T-helper 1 cell (primary cell): ENCODE results near the gene C9orf57.
"Not testable (repeated sequence)": the region's sequence is repeated elsewhere in the genome, so short reads cannot be mapped to it uniquely, and the experiment has no call there.

ENCODE experiments used
- DNase-seq, 5 donors: peaks; one replicate each; pipeline ENCODE4 v3.0.0-alpha.2; 2012 to 2020
- total RNA-seq, 4 donors: gene quantifications; one replicate each; lab custom pipeline; 2026; lab: John Stamatoyannopoulos, UW

C9orf57 gene, protein sequence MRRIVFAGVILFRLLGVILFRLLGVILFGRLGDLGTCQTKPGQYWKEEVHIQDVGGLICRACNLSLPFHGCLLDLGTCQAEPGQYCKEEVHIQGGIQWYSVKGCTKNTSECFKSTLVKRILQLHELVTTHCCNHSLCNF
- 0 reads per million in 4 donors for total RNA-seq

DNA sequence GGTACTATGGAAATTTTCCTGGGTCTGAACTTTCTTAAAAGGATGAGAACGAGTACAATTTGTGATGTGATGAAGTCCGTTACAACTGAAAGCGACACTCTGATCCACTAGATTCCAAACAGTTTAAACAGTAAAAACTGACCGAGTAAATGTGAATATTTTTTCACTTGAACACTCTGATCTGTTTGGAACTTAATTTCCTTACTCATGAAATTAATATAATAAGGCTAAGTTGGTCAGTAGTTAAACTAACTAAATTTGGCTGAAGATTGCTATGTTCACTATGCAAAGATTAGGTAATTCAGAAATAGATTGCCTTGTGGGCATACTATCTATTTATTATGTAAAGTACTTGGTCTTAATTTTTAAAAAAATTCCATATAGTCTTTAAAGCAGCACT lies at the start of gene C9orf57:
C9orf57 (minus strand) TSS at position 101 of the 400 bp plus-strand sequence. CDS start 1,282 bp downstream, outside the sequence.
- no peak for DNase-seq

DNA sequence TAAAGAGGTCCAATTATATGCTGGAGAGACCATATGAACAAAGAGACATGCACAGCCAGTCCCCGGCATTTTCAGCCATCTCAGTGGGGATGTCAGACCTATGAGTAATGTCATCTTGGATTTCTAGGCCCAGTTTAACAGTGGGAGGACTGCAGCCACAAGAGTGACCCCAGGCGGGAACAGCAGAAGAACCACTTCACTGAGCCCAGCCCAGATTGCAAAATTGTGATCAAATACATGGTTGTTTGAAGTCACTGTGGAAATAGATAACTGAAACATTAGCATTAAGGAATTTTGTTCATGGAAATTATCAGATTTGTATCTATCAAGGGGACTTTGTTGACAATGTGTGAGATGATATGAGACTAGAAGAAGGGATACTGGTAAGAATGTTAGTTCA lies 42.1 kb upstream of the C9orf57 start:
- no peak for DNase-seq

DNA sequence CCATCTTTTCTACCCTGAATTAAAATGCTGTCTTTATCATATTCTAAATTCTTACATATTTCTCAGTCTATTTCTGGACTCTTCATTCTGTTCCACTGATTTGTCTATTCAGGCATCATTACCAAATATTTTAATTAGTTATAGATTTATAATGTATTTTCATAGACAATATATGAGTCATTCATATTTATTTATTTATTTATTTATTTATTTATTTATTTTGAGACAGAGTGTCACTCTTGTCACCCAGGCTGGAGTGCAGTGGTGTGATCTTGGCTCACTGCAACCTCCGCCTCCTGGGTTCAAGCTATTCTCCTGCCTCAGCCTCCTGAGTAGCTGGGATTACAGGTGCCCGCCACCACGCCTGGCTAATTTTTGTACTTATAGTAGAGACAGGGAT lies 35.1 kb upstream of the C9orf57 start:
- DNase-seq, result not testable (repeated sequence)

DNA sequence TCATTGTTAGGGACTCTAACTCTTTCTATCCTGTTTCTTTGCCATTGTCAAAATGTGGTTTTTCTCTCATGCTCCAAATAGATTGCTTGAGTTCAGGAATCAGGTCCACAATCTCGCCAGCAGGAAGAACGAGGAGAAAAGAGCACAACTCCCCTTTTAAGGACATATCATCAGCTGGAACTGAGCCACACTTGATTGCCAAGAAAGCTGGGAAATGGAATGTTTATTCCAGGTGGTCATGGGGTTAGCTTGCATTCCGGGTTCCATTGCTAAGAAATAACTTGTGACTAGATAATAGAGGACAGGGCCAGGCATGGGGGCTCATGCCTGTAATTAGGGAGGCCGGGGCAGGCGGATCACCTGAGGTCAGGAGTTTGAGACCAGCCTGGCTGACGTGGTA lies 32.4 kb upstream of the C9orf57 start:
- no peak for DNase-seq

DNA sequence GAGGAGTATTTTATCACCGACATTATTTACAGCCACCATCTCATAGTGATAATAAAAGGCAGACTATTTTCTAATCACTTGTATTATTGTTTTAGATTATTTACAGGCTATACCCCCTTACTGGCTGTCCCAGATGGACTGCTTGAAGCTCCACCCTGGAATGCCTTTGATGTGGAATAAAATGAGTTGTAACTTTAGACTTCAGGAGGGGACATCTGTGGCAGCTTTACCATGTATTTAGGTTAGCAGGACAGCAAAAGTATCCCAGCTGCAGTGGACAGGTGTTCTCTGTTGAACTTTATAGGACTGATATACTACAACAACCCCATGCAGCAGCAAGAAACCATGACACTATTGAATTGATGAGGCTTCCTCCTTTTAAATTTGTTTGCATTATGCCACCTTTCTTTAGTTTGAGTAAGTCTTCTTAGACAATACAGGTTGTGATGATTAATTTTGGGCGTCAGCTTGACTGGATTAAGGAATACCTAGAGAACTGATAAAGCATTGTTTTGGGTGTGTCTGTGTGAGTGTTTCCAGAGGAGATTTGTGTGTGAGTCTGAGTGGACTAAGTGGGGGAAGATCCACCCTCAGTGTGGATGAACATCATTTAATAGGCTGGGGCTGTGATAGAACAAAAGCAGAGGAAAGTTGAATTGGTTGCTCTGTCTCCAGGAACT lies 29.2 kb upstream of the C9orf57 start:
- DNase-seq, result no peak

DNA sequence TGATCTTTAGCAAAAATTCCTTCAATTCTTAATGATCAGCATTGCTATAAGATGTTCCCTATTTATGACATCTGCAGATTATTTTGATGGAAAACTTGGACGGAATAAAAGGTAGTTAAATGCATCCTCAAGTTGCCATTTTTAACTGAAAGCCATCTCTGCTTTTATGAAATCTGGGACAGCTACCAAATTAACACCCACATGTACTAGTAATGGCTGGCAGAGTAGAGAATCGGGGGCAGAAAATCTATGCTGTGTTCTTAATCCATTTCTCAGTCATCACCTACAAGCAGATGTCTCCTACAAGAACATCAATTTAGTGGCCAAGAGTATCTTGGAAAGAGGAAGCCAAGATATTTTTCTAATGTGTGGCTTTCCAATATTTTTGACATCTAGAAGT lies 22.1 kb upstream of the C9orf57 start:
- no peak for DNase-seq

DNA sequence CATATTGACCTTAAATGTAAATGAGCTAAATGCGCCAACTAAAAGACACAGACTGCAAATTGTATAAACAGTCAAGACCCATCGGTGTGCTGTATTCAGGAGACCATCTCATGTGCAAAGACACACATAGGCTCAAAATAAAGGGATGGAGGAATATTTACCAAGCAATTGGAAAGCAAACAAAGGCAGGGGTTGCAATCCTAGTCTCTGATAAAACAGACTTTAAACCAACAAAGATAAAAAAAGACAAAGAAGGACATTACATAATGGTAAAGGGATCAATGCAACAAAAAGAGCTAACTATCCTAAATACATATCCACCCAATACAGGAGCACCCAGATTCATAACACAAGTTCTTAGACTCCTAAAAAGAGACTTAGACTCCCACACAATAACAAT lies 14.3 kb upstream of the C9orf57 start:
- not testable (repeated sequence) for DNase-seq

DNA sequence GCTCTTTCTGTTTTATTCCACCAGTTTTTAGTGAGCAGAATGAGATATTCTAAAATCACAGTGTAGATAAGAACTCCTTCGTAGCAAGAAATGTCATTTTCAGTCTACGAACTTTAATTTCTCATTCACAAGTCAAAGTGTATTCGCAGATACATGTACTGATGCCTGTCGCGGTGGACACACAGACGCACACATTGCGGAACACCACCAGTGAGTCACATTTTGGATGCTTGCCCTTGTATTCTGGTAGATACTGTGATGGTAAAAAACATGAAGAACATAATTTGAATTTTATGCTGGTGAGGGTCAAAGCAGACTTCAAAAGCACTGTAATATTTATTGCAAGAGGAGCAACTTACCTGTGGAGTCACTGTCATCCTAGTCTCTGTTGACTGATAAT lies 4.7 kb upstream of the C9orf57 start:
- no peak for DNase-seq

DNA sequence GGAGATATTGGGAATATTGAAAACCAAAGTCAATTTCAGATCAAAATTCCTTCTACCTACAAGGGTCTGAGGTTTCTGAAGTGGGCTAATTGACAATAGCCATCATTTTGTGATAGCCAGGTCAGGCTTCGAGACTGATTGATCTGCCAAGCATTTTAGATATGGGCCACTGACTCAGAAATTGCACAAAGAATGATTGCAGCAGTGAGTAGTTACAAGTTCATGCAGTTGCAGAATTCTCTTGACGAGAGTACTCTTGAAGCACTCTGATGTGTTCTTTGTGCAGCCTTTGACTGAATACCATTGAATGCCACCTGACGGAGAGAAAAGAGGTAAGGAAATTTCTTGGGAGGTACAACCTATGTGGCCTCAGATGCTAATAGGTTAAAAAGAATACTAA lies 8.3 kb downstream of the C9orf57 start:
- no peak for DNase-seq

DNA sequence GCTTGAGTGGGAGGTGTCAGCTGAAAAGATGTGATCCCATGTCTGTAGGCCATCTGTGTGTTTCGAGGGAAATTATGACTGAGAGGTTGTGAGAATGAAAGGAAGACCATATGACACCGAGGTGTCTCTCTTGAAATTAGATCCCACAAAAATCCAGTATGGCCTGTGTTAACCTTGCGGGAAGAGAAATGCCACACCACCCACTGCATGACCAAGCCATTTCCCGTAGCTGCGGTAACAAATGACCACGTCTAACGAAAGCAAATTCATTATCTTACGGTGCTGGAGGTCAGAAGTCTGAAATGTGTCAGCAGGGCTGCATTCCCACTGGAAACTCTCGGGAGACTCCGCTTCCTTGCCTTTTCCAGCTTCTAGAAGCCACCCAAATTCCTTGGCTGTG lies 11.6 kb downstream of the C9orf57 start:
- no peak for DNase-seq

DNA sequence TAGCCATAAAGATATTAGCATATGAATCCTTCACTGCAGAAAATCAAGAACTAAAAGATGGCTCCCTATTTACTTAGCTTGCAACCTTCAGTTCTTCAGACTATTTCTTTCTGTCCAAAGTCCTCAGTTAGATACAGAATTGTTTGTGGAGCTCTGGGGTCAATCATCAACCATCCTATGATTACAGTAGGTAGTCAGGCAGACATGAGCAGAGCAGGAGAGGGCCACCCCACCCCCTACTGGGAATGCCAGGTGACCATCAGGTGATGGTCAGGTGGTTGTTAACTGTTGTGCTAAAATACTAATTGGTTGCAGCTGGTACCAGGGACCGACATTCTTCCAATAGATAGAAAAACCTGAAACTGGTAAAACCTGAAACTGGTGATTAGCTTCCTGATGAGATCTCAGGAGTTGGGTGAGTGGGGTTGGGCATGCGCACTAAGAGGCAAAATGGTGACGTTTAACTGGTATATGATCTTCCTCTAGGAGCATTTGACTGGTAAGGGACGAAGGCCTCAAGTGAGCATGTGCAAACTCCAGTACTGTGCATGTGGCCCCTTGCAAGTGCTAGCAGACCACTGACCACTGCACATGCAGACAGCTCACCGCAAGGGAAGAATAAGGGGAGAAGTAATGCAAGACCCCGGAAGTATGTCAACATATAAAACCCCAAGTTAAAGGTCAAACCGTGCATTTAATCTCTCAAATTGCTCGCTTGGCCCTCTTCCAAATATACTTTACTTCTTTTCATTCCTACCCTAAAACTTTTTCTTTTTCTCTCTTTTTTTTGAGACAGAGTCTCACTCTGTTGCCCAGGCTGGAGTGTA lies 13.6 kb downstream of the C9orf57 start:
- no peak for DNase-seq

DNA sequence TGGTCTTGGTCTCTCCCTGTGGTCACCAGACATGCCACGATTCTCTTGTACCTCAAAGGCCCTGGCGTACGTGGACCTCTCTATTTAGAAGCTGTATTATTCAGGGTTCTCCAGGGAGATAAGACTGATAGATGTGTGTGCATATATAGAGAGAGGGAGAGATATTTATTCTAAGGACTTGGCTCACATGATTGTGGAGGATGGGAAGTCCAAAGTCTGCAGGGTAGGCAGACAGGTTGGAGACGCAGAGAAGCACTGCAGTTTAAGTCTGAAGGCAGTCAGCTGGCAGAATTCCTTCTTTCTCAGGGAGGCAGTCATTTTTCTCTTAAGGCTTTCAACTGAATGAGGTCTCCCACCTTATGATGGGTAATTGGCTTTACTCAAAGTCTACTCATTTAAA lies 16.3 kb downstream of the C9orf57 start:
- DNase-seq, result no peak

DNA sequence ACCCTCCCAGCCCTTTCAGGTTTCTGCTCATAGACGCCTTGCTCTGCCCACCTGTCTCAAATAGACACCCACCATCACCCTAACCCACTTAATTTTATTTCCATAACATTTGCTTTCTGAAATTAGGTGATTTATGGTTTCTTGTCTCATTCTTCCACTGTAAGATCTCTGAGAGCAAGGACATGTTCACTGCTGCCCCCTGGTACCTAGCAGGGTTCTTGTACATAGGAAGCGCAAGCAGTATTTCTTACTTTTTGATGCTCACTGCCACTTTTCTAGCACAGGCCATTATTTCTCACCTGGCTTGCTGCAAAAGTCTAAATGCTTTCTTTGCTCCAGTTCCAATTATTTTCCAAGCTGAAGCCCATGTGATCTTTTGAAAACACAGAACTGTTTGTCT lies 16.8 kb downstream of the C9orf57 start:
- DNase-seq, result no peak

DNA sequence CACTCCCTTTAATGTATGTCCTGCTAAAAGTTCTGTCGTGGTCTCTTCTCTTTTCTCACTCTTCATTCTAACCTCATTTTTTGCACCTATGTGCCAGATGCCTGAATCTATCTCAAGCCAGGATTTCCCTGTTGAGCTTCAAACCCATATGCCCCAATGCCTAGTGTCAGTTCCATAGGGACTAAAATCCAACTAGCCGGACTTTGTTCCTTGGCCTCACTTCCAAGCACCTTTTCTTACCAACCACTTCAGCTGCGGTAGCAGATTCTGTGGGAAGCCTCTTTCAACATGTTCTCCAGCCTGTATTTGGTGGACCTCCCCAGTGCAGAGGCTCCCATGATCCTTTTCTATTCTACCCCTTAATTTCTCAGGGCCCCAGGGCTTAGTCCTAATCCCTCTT lies 17.5 kb downstream of the C9orf57 start:
- no peak for DNase-seq

DNA sequence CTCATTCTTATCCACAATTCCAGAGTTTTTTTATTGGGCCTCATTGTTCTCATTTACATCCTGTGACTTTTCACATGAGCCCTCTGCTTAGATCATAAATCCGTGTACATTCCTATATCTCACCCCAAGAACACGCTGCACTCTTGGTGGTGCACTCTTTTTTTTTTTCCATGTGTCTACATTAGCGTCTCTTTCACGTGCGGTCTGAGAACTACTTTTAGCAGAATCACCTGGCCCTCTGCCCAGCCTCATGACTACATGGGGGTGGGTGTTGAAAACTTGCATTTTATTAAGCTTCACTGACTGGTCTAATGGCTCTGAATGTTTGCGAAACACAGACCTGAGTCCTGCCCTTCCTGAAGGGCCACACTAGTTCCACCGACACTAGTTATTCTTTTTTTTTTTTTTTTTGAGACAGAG lies 18.6 kb downstream of the C9orf57 start:
- no peak for DNase-seq

DNA sequence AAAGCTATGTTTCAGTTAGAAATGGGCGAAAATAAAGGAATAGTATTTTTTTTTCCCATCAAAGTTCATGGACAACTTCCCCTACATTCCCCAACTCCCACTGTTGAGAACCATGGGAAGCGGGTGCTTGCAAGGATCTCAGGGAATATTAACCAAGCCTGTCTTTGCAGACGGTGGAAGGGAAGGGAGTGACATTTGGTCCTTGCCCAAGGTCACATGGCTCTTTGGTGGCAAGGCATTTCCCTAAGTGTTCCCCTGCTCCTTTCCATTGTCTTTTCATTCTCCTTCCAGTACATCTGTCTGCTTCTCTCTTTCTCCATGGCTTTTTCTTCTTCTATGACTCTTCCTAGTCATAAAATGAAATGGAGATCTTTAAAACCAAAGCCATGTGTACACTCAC lies 19.0 kb downstream of the C9orf57 start:
- DNase-seq, result no peak

DNA sequence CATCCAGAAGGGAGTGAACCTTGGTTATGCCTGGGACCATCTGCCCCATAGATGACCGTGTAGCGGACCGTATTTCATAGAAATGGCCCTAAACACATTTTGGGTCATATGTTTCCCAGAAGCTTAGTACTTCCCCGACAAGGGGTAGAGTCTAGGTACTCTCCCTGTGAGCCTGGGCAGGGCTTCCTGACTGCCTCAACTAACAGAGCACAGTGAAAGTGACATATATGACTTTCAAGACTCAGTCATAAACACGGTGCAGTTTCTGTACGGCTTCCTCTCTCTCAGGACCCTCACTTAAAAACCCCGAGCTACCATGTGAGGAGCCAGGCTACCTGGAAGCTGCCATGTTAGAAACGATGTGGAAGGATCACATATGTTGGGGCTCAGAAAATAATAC lies 20.9 kb downstream of the C9orf57 start:
- DNase-seq, result no peak

DNA sequence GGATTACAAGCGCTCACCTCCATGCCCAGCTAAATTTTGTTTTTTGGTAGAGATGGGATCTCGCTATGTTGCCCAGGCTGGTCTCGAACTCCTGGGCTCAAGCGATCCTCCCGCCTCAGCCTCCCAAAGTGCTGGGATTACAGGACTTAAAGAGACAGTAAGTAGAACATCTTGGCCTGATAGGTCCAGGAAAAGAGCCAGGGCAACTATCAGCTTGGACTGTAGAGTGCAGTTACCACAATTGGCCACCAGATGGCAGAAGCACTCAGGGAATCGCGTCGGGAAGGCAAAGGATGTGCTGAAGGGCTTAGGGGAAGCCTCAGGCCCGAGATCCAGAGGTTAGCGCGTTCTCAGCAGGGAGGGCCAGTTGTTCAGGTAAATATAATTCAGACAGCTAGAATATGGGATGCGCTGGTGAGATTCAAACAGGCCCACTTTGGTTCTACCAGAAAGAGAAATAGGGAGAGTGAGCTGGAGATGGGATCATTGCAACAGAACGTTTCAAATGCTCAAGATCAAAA lies 21.5 kb downstream of the C9orf57 start:
- peak; percentile 13 to 48 (median 38) for DNase-seq

DNA sequence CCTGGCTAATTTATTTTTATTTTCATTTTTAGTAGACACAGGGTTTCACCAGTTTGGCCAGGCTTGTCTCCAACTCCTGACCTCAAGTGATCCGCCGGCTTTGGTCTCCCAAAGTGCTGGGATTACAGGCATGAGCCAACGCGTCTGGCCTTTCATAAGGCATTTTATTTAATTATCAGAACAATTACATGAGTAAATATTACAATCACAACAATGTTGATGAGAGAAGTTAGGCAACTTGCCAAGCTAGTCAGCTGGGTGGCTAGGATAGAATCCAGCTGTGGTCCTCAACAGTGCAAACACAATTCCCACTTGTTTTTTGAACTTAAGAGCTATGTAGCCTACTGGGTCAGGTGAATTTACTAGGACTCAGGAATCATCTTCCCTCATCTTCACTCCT lies 22.0 kb downstream of the C9orf57 start:
- no peak for DNase-seq

DNA sequence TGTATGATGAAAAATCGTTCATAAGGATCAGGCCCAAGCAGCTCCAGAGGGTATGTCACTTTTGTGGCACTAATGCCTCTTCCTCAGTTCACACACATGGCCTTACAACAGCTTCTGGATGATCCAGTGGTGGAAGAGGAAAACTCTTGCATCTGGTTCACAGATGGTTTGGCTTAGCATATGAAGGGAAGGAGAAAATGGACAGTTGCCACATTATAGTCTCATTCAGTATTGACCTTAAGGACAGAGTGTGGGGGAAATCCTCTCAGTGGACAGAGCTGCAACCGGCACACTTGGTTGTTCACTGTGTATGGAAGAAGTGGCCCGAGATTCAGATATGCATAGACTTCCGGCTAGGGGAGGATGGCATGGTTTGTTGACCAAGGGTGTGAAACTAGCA lies 22.8 kb downstream of the C9orf57 start:
- no peak for DNase-seq

DNA sequence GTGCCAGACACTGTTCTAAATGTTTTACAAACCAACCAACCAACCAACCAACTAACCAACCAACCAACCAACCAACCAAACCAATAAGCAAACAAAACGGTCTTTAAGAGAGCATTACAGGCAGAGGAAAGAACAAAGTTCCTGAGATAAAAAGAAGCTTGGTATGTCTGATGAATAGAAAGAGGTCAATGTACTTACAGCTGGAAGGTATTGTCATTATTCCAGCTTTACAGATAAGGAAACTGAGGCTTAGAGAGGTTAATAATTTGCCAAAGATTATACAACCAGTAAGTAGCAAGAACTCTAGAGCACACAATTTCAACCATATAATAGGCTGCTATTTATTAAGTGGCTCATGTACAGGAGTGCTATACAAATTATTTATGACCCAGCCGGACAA lies 29.6 kb downstream of the C9orf57 start:
- DNase-seq, result no peak

DNA sequence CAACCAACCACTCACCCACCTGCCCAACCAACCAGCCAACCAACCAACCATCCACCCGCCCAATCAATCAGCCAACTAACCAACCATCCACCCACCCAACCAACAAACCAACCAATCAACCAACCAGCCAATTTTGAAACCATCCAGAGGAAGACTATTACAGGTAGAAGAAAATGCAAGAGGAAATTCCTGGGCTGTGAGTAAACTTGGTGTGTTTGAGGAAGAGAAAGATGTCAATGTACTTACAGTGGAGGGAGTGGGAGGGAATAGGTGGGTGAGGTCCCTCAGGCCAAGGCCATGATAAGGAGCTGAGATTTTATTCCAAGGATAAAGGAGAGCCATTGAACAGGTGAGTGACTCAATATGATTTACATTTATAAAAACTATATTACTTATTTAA lies 30.4 kb downstream of the C9orf57 start:
- DNase-seq, result no peak

DNA sequence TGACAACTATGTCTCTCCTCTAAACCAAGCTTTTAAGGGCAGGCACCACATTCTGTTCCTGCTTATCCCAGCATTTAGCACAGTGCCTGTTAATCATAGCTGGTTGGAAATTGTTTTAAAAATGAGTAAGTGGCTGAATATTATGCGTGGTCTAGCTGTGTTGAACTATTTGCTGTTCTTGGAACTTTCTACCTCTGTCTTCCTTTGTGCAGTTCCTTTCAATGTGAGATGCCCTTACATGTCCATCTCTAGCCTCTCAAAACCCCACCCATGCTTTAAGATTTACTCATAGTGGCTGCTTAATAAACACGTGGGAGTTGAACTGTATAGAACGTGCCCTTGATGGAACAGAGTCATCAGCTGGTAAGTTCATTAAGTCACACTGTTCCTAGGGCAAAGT lies 34.5 kb downstream of the C9orf57 start:
- no peak for DNase-seq

DNA sequence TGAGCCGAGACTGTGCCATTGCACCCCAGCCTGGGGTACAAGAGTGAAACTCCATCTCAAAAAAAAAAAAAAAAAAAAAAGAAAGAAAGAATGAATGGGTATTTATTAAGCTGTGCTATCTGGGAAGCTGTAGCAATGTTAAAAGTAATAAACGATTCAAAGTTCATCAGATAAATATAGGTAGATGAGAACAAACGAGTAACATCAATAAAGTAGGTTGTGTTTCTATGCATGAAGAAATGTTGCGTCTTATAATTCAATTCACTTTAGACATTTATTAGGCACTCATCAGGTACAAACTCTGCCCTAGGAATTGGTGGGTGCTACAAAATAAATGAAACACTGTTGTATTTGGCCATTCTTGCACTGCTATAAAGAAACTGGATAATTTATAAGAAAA lies 36.8 kb downstream of the C9orf57 start:
- no peak for DNase-seq
